GM12891 (cell line): ENCODE measurements around the gene NRSN1. TPM values are rescaled to one million over a fixed set of nuclear protein-coding genes. Genes with fewer than 3 reads are reported as not detected.

Source experiments
- DNase-seq: peaks from one replicate; pipeline ENCODE4 v3.0.0; 2011; ENCODE audit warnings: low spot score; ENCODE audit not compliant: insufficient read length
- FAIRE-seq: peaks from 2 replicates; lab custom pipeline; 2011; peaks lifted over from hg19 to GRCh38; lab: Jason Lieb, UNC
- PAX5 ChIP-seq: IDR thresholded peaks from 2 replicates; pipeline ENCODE4 v1.6.1; 2011; ENCODE audit warnings: low read length, moderate library complexity, mild to moderate bottlenecking; ENCODE audit not compliant: insufficient read depth, severe bottlenecking
- POLR2A ChIP-seq: IDR thresholded peaks from 2 replicates; pipeline ENCODE4 v1.6.1; 2011; ENCODE audit warnings: low read depth, low read length, control low read depth
- POLR2AphosphoS5 ChIP-seq: IDR thresholded peaks from 2 replicates; pipeline ENCODE4 v1.6.1; 2011; ENCODE audit warnings: low read depth, low read length, control low read depth
- POU2F2 ChIP-seq: IDR thresholded peaks from 2 replicates; pipeline ENCODE4 v1.6.1; 2011; ENCODE audit warnings: low read depth, mild to moderate bottlenecking, control low read depth, low read length, moderate library complexity
- SPI1 ChIP-seq: IDR thresholded peaks from 2 replicates; pipeline ENCODE4 v1.6.1; 2011; ENCODE audit warnings: low read depth, low read length, control low read depth
- TAF1 ChIP-seq: IDR thresholded peaks from 2 replicates; pipeline ENCODE4 v1.6.1; 2011; ENCODE audit warnings: low read depth, low read length, control low read depth
- polyA plus RNA-seq: library from polyadenylated mRNA; unstranded; fragments of >200 nt; gene quantifications from one replicate; pipeline ENCODE4 v1.2.1, GENCODE V29; 2012; ENCODE audit warnings: low read depth, missing spikeins, inconsistent platforms; ENCODE audit not compliant: missing spikeins

Gene NRSN1
- polyA plus RNA-seq = not detected

GRCh38 chr6:24125980-24126379, at the start of gene NRSN1:
TSS of gene NRSN1 (plus strand) at chr6:24126215. CDS start at chr6:24134328, 8,113 bp downstream.
- DNase-seq (no peak), FAIRE-seq (no peak)
- TF ChIP-seq SPI1 (no peak), POLR2A (no peak), POU2F2 (no peak), PAX5 (no peak), TAF1 (no peak), POLR2AphosphoS5 (no peak)

- no peak for TF ChIP-seq POLR2AphosphoS5
- no peak for TF ChIP-seq POU2F2
- no peak for TF ChIP-seq PAX5
- no peak for TF ChIP-seq SPI1
- TF ChIP-seq POLR2A = no peak
- no peak for TF ChIP-seq TAF1
- FAIRE-seq = no peak
Observed at GRCh38 chr6:24078200-24078599, 47.8 kb upstream of the NRSN1 start.

GRCh38 chr6:24079076-24079475, 46.9 kb upstream of the NRSN1 start:
- FAIRE-seq = no peak
- no peak for DNase-seq

More at GRCh38 chr6:24078200-24078599, 47.8 kb upstream of the NRSN1 start:
- DNase-seq = no peak

GRCh38 chr6:24080711-24081110, 45.3 kb upstream of the NRSN1 start:
- no peak for DNase-seq
- no peak for FAIRE-seq
- no peak for TF ChIP-seq PAX5
- TF ChIP-seq SPI1 = no peak
- TF ChIP-seq TAF1 = no peak
- TF ChIP-seq POLR2A = no peak
- TF ChIP-seq POU2F2 = no peak

More at GRCh38 chr6:24079076-24079475, 46.9 kb upstream of the NRSN1 start:
- no peak for TF ChIP-seq POU2F2
- no peak for TF ChIP-seq SPI1
- TF ChIP-seq POLR2AphosphoS5 = no peak
- no peak for TF ChIP-seq TAF1
- TF ChIP-seq PAX5 = no peak
- no peak for TF ChIP-seq POLR2A

- FAIRE-seq (no peak), DNase-seq (no peak)
Observed at GRCh38 chr6:24089736-24090135, 36.3 kb upstream of the NRSN1 start.

GRCh38 chr6:24092407-24092806, 33.6 kb upstream of the NRSN1 start:
- no peak for DNase-seq
- FAIRE-seq = no peak
- TF ChIP-seq PAX5 (no peak), POU2F2 (no peak), POLR2A (no peak)

More at GRCh38 chr6:24089736-24090135, 36.3 kb upstream of the NRSN1 start:
- TF ChIP-seq POU2F2 (no peak), TAF1 (no peak), PAX5 (no peak), POLR2A (no peak), POLR2AphosphoS5 (no peak), SPI1 (no peak)

GRCh38 chr6:24093381-24093780, 32.6 kb upstream of the NRSN1 start:
- TF ChIP-seq POLR2A (no peak), POLR2AphosphoS5 (no peak), TAF1 (no peak), SPI1 (no peak), POU2F2 (no peak), PAX5 (no peak)
- DNase-seq (no peak), FAIRE-seq (no peak)

- FAIRE-seq = no peak
- DNase-seq = no peak
- TF ChIP-seq TAF1 (no peak), POLR2AphosphoS5 (no peak), POLR2A (no peak), POU2F2 (no peak), PAX5 (no peak), SPI1 (no peak)
Observed at GRCh38 chr6:24099181-24099580, 26.8 kb upstream of the NRSN1 start.

GRCh38 chr6:24100024-24100769, 25.8 kb upstream of the NRSN1 start:
- DNase-seq (no peak), FAIRE-seq (no peak)
- TF ChIP-seq POLR2A (no peak), TAF1 (no peak), SPI1 (no peak)

GRCh38 chr6:24100770-24101155, 25.3 kb upstream of the NRSN1 start:
- TF ChIP-seq POU2F2 (no peak), TAF1 (no peak), SPI1 (no peak), POLR2AphosphoS5 (no peak), POLR2A (no peak), PAX5 (no peak)
- DNase-seq = no peak
- FAIRE-seq = no peak

GRCh38 chr6:24105191-24105590, 20.8 kb upstream of the NRSN1 start:
- DNase-seq (no peak), FAIRE-seq (no peak)
- no peak for TF ChIP-seq SPI1
- no peak for TF ChIP-seq POLR2AphosphoS5
- TF ChIP-seq TAF1 = no peak
- TF ChIP-seq POU2F2 = no peak
- no peak for TF ChIP-seq PAX5
- TF ChIP-seq POLR2A = no peak
